CD4-positive, alpha-beta T cell treated with Interleukin-2 at 100 ng/mL for 4 hours (primary cell): Measurements from ENCODE around the gene SSC5D.

Source experiments
- DNase-seq: peaks from one replicate; pipeline ENCODE4 v3.0.0-alpha.2; 2020; ENCODE audit warnings: low spot score

Gene SSC5D

DNA sequence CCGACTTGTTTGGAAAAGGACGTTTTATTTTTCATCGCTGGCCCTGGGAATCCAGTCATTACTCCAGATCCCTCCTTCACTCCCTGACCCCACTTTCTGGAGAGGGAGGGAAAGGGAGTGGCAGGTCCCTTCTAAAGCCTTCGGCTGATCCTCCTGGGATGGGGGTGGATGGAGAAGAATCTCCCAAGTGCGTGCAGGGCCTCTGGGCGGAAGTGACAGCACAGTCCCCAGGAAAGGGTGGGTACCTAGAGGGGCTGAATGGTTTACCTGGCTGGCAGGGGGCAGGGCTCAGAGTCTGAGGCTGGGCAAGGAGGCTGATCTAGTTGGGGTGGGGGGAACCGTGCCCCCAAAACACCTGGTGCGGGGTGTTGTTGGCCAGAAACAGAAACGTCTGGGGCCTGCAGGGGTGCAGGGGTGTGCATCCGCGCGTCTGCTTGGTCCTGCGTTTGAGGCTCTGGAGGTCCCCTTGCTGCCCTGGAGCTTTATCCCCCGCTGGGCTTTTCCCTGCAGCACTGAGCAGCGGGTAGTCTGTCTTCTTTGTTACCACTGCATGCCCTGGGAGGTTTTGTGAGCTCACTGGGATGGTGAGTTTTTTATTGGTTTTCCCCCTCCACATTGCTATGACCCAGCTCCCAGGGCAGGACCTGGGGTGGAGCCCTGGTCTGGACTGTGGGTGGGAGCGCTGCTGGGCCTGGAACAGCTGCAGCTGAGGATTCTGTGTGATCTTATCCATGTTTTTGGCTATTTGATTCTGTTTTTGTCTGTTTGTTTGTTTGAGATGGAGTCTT is 14.8 kb upstream of the SSC5D start:
- no peak for DNase-seq

GRCh38 chr19:55474269-55475265 is 13.7 kb upstream of the SSC5D start:
- DNase-seq: no peak

DNA sequence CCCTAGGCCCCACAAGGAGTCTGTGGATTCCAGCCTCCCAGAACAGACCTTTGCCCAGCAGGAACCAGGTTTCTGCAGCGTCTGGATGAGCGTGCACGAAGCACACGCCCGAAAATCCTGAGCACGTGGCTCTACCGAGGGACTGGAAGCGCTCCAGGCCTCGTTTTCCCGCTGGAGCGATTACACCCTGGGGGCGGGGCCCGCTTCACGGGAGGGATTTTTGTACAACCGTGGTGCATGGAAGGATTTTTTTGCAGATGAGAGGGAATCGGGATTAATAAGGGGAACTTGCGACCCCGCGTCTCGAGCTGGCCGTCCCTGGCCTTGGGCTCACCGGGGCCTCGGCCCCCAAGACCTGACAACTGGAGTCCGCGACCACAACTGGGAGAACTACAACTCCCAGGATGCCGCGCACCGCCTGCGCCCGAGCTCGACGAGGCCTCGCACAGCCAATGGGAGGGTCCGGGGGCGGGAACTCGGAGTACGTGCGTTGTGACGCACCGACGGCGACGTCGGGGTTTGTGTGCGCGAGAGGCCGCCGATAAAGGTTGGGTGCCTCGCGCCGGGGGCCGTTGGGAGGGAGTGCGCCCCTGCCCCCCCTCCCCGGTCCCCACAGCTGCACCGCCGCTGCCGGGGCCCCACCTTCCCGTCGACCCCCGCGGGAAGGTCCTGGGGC is 12.0 kb upstream of the SSC5D start, which contains the start of gene ZNF628:
ZNF628 (plus strand) TSS at position 518 of the 676 bp plus-strand sequence. CDS start 3,294 bp downstream, outside the sequence.
- DNase-seq: peak; percentile 98

DNA sequence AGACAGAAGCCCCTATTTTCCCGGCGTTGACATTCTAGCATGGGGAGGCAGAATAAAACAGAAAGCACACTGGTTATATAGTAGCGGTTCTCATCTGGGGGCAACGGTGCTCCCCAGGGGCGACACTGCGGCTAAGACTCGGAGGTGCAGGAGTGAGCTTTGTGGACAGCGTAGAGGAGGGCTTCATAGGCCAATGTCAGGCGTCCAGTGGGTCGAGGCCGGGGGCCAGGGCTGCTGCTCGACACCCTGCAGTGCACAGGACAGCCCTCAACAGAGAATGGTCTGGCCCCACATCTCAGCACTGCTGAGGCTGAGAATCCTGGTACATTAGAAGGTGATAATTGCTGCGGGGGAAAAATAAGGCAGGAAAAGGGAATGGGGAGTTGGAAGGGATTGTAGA is 10.3 kb upstream of the SSC5D start:
- DNase-seq: no peak

DNA sequence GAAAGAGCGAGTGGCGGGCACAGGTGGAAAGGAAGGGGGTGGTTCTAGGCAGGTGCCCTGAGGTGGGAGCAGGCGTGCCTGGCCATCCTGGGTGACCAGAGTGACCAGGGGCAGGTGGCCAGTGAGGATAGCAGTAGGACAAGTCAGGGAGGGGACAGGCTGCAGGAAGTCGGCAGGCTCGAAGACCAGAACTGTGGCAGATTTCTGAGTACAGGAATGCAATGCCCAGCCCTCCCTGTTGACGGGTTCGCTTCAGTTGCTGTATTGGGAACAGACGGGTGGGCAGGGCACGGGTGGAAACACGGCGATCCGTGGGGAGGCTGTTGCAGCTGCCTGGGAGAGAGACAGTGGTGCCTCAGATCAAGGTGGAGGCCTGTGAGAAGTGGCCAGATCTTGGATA is 9.9 kb upstream of the SSC5D start:
- no peak for DNase-seq

DNA sequence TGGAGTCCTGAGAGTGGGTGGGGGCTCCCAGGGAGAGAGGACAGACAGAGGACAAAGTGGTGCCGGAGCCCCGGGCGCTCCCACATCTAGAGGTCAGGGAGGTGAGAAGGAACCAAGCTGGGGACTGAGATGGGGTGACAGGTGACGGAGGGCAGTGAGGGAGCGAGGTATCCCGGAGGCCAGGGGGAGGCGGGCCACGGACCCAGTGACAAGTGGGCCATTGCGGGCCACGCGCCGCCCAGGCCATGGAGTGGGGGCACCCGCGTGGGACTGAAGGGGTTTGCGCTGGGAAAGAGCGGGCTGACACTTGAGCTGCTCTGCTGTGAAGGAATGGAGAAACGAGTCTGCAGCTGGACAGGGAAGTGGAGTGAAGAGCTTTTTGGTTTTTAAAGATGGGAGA is 9.2 kb upstream of the SSC5D start:
- no peak for DNase-seq

DNA sequence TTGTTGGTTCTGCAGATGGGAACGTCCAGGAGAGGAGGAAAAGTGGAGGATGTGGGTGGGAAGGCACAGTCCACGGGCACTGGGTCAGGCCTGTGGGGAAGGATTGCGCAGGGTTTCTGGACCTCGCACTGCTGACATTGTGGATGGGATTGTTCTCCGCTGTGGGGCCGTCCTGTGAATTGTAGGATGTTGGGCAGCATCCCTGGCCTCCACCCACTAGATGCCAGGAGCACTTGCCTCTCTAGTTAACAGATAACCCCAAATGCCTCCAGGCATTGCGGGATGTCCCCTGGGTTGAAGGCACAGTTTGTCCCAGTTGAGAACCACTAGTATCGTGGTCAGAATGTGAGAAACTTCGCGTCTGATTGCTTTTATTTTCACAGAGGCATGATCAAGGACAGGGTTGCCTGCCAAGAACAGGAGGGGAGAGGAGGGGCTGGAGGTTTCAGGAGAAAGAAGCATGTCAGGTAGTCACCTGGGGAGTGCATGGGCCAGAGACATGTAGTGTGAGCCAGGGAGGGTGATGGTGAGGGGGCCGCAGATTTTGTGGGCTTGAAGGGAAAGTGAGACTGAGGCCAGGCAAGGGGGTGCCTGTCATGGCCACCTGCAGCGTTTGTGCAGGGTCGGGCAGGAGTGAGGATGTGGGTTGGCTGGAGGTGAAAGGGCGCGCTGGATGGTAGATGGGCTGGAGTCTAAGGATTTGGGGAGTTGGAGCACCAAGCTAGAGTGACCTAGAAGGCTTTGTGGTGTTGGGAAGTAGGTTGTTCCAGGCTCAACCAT is 8.6 kb upstream of the SSC5D start:
- no peak for DNase-seq

DNA sequence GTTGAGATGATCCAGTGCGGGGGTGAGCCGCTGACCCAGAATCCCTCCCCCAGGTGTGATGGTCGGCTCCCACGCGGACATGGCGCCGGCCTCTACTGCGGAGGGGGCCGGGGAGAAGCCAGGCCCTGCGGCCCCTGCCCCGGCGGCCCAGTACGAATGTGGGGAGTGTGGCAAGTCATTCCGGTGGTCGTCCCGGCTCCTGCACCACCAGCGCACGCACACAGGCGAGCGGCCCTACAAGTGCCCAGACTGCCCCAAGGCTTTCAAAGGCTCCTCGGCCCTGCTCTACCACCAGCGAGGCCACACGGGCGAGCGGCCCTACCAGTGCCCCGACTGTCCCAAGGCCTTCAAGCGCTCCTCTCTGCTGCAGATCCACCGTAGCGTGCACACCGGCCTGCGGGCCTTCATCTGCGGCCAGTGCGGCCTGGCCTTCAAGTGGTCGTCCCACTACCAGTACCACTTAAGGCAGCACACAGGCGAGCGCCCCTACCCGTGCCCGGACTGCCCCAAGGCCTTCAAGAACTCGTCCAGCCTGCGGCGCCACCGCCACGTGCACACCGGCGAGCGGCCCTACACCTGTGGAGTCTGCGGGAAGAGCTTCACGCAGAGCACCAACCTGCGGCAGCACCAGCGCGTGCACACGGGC is 7.0 kb upstream of the SSC5D start:
- DNase-seq: no peak

DNA sequence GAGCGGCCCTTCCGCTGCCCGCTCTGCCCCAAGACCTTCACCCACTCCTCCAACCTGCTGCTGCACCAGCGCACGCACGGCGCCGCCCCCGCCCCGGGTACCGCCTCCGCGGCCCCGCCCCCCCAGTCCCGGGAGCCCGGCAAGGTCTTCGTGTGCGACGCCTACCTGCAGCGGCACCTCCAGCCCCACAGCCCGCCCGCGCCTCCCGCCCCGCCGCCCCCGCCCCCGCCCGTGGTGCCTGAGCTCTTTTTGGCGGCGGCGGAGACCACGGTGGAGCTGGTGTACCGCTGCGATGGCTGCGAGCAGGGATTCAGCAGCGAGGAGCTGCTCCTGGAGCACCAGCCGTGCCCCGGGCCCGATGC is 6.5 kb upstream of the SSC5D start:
- no peak for DNase-seq

- DNase-seq: no peak
Measured at GRCh38 chr19:55482156-55482961, 5.9 kb upstream of the SSC5D start.

- no peak for DNase-seq
Measured at GRCh38 chr19:55482967-55483705, 5.1 kb upstream of the SSC5D start.

DNA sequence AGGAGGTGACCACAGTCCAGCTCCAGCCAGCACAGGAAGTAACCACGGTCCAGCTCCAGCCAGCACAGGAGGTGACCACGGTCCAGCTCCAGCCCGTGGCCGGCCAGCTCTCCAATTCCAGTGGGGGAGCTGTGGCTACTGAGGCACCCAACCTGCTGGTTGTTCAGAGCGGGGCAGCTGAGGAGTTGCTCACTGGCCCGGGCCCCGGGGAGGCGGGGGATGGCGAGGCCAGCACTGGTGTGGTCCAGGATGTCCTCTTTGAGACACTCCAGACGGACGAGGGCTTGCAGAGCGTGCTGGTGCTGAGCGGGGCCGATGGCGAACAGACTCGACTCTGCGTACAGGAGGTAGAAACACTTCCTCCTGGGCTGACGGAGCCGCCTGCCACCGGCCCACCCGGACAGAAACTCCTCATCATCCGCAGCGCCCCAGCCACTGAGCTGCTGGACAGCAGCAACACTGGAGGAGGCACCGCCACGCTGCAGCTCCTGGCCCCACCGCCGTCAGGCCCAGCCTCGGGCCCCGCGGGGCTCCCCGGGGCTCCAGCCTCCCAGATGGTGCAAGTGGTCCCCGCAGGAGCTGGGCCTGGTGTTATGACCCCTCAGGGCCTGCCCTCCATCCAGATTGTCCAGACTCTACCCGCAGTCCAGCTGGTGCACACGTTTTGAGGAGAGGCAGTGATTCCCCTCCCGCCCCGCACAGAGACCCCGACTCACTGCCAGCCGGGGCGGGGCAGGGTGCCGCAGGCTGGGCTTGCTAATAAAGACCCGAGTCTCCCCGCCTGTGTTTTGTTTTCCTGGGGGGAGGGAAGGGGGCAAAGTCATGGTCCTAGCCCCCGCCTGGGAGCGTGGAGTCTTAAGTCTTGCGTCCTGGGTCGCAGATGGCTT is 4.3 kb upstream of the SSC5D start:
- DNase-seq: no peak

GRCh38 chr19:55484593-55485438 is 3.4 kb upstream of the SSC5D start, which contains the start of gene NAT14:
Gene NAT14, plus strand, starts transcription at chr19:55485188. Its CDS starts 521 bp downstream, at chr19:55485709.
- DNase-seq: peak; percentile 48

GRCh38 chr19:55485439-55486011 is 2.7 kb upstream of the SSC5D start:
- no peak for DNase-seq

GRCh38 chr19:55486043-55486970 is 1.9 kb upstream of the SSC5D start:
- DNase-seq: no peak
